ENCODE data around the gene BCL2L1.

Gene BCL2L1

GRCh38 chr20:31644701-31645100 is 78.0 kb downstream of the BCL2L1 start:
- H3K27ac ChIP-seq (ENCODE audit: low read depth, low read length): no peak overlapping the region
- H3K36me3 ChIP-seq (ENCODE audit: control insufficient read depth in 1 of 2, insufficient read depth in 2 of 2, low read length in 2 of 2): no peaks in the 10 kb centered on the region
- H3K4me1 ChIP-seq (ENCODE audit: control insufficient read depth in 1 of 2, insufficient read depth in 2 of 2, low read length in 2 of 2): no peaks in the 10 kb centered on the region
- no peak overlapping the region for H3K9ac ChIP-seq (ENCODE audit: low read depth in 1 of 2, low read length in 2 of 2)
- no peak overlapping the region for H3K4me3 ChIP-seq (ENCODE audit: low read depth in 1 of 2, low read length in 2 of 2)
- H3K27me3 ChIP-seq (ENCODE audit: control insufficient read depth in 1 of 2, insufficient read depth in 2 of 2, low read length in 2 of 2): no peaks in the 10 kb centered on the region
- H3K9me3 ChIP-seq (ENCODE audit: control insufficient read depth in 1 of 2, low read length in 2 of 2): no peaks in the 10 kb centered on the region

GRCh38 chr20:31643522-31643921 is 79.1 kb downstream of the BCL2L1 start:
- Histone ChIP-seq H3K4me1 (ENCODE audit: control insufficient read depth in 1 of 2, insufficient read depth in 2 of 2, low read length in 2 of 2) (no peaks in the 10 kb centered on the region), H3K27ac (ENCODE audit: low read depth, low read length) (no peak overlapping the region), H3K9me3 (ENCODE audit: control insufficient read depth in 1 of 2, low read length in 2 of 2) (no peaks in the 10 kb centered on the region), H3K4me3 (ENCODE audit: low read depth in 1 of 2, low read length in 2 of 2) (no peak overlapping the region), H3K27me3 (ENCODE audit: control insufficient read depth in 1 of 2, insufficient read depth in 2 of 2, low read length in 2 of 2) (no peaks in the 10 kb centered on the region), H3K9ac (ENCODE audit: low read depth in 1 of 2, low read length in 2 of 2) (no peak overlapping the region), H3K36me3 (ENCODE audit: control insufficient read depth in 1 of 2, insufficient read depth in 2 of 2, low read length in 2 of 2) (no peaks in the 10 kb centered on the region)

GRCh38 chr20:31642837-31643236 is 79.8 kb downstream of the BCL2L1 start:
- no peaks in the 10 kb centered on the region for H3K9me3 ChIP-seq (ENCODE audit: control insufficient read depth in 1 of 2, low read length in 2 of 2)
- H3K27me3 ChIP-seq (ENCODE audit: control insufficient read depth in 1 of 2, insufficient read depth in 2 of 2, low read length in 2 of 2): no peaks in the 10 kb centered on the region
- no peaks in the 10 kb centered on the region for H3K36me3 ChIP-seq (ENCODE audit: control insufficient read depth in 1 of 2, insufficient read depth in 2 of 2, low read length in 2 of 2)
- no peak overlapping the region for H3K27ac ChIP-seq (ENCODE audit: low read depth, low read length)
- H3K4me3 ChIP-seq (ENCODE audit: low read depth in 1 of 2, low read length in 2 of 2): no peak overlapping the region
- no peaks in the 10 kb centered on the region for H3K4me1 ChIP-seq (ENCODE audit: control insufficient read depth in 1 of 2, insufficient read depth in 2 of 2, low read length in 2 of 2)
- no peak overlapping the region for H3K9ac ChIP-seq (ENCODE audit: low read depth in 1 of 2, low read length in 2 of 2)

- H3K27me3 ChIP-seq (ENCODE audit: control insufficient read depth in 1 of 2, insufficient read depth in 2 of 2, low read length in 2 of 2): no peaks in the 10 kb centered on the region
- H3K9me3 ChIP-seq (ENCODE audit: control insufficient read depth in 1 of 2, low read length in 2 of 2): no peaks in the 10 kb centered on the region
- H3K4me1 ChIP-seq (ENCODE audit: control insufficient read depth in 1 of 2, insufficient read depth in 2 of 2, low read length in 2 of 2): no peaks in the 10 kb centered on the region
- no peak overlapping the region for H3K4me3 ChIP-seq (ENCODE audit: low read depth in 1 of 2, low read length in 2 of 2)
- no peaks in the 10 kb centered on the region for H3K36me3 ChIP-seq (ENCODE audit: control insufficient read depth in 1 of 2, insufficient read depth in 2 of 2, low read length in 2 of 2)
- H3K9ac ChIP-seq (ENCODE audit: low read depth in 1 of 2, low read length in 2 of 2): no peak overlapping the region
- no peak overlapping the region for H3K27ac ChIP-seq (ENCODE audit: low read depth, low read length)
Measured at GRCh38 chr20:31641391-31641790, 81.3 kb downstream of the BCL2L1 start.

- Histone ChIP-seq H3K36me3 (ENCODE audit: control insufficient read depth in 1 of 2, insufficient read depth in 2 of 2, low read length in 2 of 2) (no peaks in the 10 kb centered on the region), H3K4me3 (ENCODE audit: low read depth in 1 of 2, low read length in 2 of 2) (no peak overlapping the region), H3K27me3 (ENCODE audit: control insufficient read depth in 1 of 2, insufficient read depth in 2 of 2, low read length in 2 of 2) (no peaks in the 10 kb centered on the region), H3K27ac (ENCODE audit: low read depth, low read length) (no peak overlapping the region), H3K4me1 (ENCODE audit: control insufficient read depth in 1 of 2, insufficient read depth in 2 of 2, low read length in 2 of 2) (no peaks in the 10 kb centered on the region), H3K9ac (ENCODE audit: low read depth in 1 of 2, low read length in 2 of 2) (no peak overlapping the region), H3K9me3 (ENCODE audit: control insufficient read depth in 1 of 2, low read length in 2 of 2) (no peaks in the 10 kb centered on the region)
Measured at GRCh38 chr20:31640259-31640658, 82.4 kb downstream of the BCL2L1 start.

GRCh38 chr20:31638816-31639215 is 83.9 kb downstream of the BCL2L1 start:
- H3K9ac ChIP-seq (ENCODE audit: low read depth in 1 of 2, low read length in 2 of 2): no peak overlapping the region
- no peaks in the 10 kb centered on the region for H3K4me1 ChIP-seq (ENCODE audit: control insufficient read depth in 1 of 2, insufficient read depth in 2 of 2, low read length in 2 of 2)
- no peaks in the 10 kb centered on the region for H3K9me3 ChIP-seq (ENCODE audit: control insufficient read depth in 1 of 2, low read length in 2 of 2)
- no peaks in the 10 kb centered on the region for H3K27me3 ChIP-seq (ENCODE audit: control insufficient read depth in 1 of 2, insufficient read depth in 2 of 2, low read length in 2 of 2)
- no peak overlapping the region for H3K4me3 ChIP-seq (ENCODE audit: low read depth in 1 of 2, low read length in 2 of 2)
- H3K36me3 ChIP-seq (ENCODE audit: control insufficient read depth in 1 of 2, insufficient read depth in 2 of 2, low read length in 2 of 2): no peaks in the 10 kb centered on the region
- no peak overlapping the region for H3K27ac ChIP-seq (ENCODE audit: low read depth, low read length)

- no peak overlapping the region for H3K4me3 ChIP-seq (ENCODE audit: low read depth in 1 of 2, low read length in 2 of 2)
- no peak overlapping the region for H3K27ac ChIP-seq (ENCODE audit: low read depth, low read length)
- H3K9me3 ChIP-seq (ENCODE audit: control insufficient read depth in 1 of 2, low read length in 2 of 2): no peaks in the 10 kb centered on the region
- no peaks in the 10 kb centered on the region for H3K36me3 ChIP-seq (ENCODE audit: control insufficient read depth in 1 of 2, insufficient read depth in 2 of 2, low read length in 2 of 2)
- no peak overlapping the region for H3K9ac ChIP-seq (ENCODE audit: low read depth in 1 of 2, low read length in 2 of 2)
- no peaks in the 10 kb centered on the region for H3K27me3 ChIP-seq (ENCODE audit: control insufficient read depth in 1 of 2, insufficient read depth in 2 of 2, low read length in 2 of 2)
- H3K4me1 ChIP-seq (ENCODE audit: control insufficient read depth in 1 of 2, insufficient read depth in 2 of 2, low read length in 2 of 2): no peaks in the 10 kb centered on the region
Measured at GRCh38 chr20:31638317-31638716, 84.4 kb downstream of the BCL2L1 start.

- no peak within 1 kb of the TSS for H3K27ac ChIP-seq (ENCODE audit: low read depth, low read length)
- H3K9ac ChIP-seq (ENCODE audit: low read depth in 1 of 2, low read length in 2 of 2): no peak within 1 kb of the TSS
- H3K27me3 ChIP-seq (ENCODE audit: control insufficient read depth in 1 of 2, insufficient read depth in 2 of 2, low read length in 2 of 2): no peaks in the 10 kb centered on the region
- H3K36me3 ChIP-seq (ENCODE audit: control insufficient read depth in 1 of 2, insufficient read depth in 2 of 2, low read length in 2 of 2): no peaks in the 10 kb centered on the region
- no peaks in the 10 kb centered on the region for H3K4me1 ChIP-seq (ENCODE audit: control insufficient read depth in 1 of 2, insufficient read depth in 2 of 2, low read length in 2 of 2)
- no peak within 1 kb of the TSS for H3K4me3 ChIP-seq (ENCODE audit: low read depth in 1 of 2, low read length in 2 of 2)
- H3K9me3 ChIP-seq (ENCODE audit: control insufficient read depth in 1 of 2, low read length in 2 of 2): no peaks in the 10 kb centered on the region
Measured at GRCh38 chr20:31637660-31638059, 85.0 kb downstream of the BCL2L1 start, which contains the start of gene COX4I2. Gene COX4I2 (plus strand): TSS chr20:31637912. CDS start chr20:31639018, 1,106 bp downstream.

- Histone ChIP-seq H3K4me1 (ENCODE audit: control insufficient read depth in 1 of 2, insufficient read depth in 2 of 2, low read length in 2 of 2) (no peaks in the 10 kb centered on the region), H3K27me3 (ENCODE audit: control insufficient read depth in 1 of 2, insufficient read depth in 2 of 2, low read length in 2 of 2) (no peaks in the 10 kb centered on the region), H3K9ac (ENCODE audit: low read depth in 1 of 2, low read length in 2 of 2) (no peak overlapping the region), H3K9me3 (ENCODE audit: control insufficient read depth in 1 of 2, low read length in 2 of 2) (no peaks in the 10 kb centered on the region), H3K4me3 (ENCODE audit: low read depth in 1 of 2, low read length in 2 of 2) (no peak overlapping the region), H3K36me3 (ENCODE audit: control insufficient read depth in 1 of 2, insufficient read depth in 2 of 2, low read length in 2 of 2) (no peaks in the 10 kb centered on the region), H3K27ac (ENCODE audit: low read depth, low read length) (no peak overlapping the region)
Measured at GRCh38 chr20:31633339-31633914, 89.2 kb downstream of the BCL2L1 start.

GRCh38 chr20:31632548-31633338 is 89.9 kb downstream of the BCL2L1 start:
- no peak overlapping the region for H3K4me3 ChIP-seq (ENCODE audit: low read depth in 1 of 2, low read length in 2 of 2)
- no peak overlapping the region for H3K27ac ChIP-seq (ENCODE audit: low read depth, low read length)
- no peaks in the 10 kb centered on the region for H3K4me1 ChIP-seq (ENCODE audit: control insufficient read depth in 1 of 2, insufficient read depth in 2 of 2, low read length in 2 of 2)
- no peaks in the 10 kb centered on the region for H3K27me3 ChIP-seq (ENCODE audit: control insufficient read depth in 1 of 2, insufficient read depth in 2 of 2, low read length in 2 of 2)
- no peaks in the 10 kb centered on the region for H3K9me3 ChIP-seq (ENCODE audit: control insufficient read depth in 1 of 2, low read length in 2 of 2)
- no peaks in the 10 kb centered on the region for H3K36me3 ChIP-seq (ENCODE audit: control insufficient read depth in 1 of 2, insufficient read depth in 2 of 2, low read length in 2 of 2)
- no peak overlapping the region for H3K9ac ChIP-seq (ENCODE audit: low read depth in 1 of 2, low read length in 2 of 2)

Measured in duodenal mucosa (tissue), 2 donors.